ENCODE results near the gene ZNF213.
"Not testable (repeated sequence)": the region's sequence is repeated elsewhere in the genome, so short reads cannot be mapped to it uniquely, and the experiment has no call there.

Gene ZNF213

GRCh38 chr16:3179651-3180050 is 44.8 kb downstream of the ZNF213 start:
- H3K9me2 ChIP-seq (ENCODE audit: low read depth, low read length) = no peaks in the 10 kb centered on the region
- no peak overlapping the region for H3K9ac ChIP-seq (ENCODE audit: low read length)
- no peak overlapping the region for H3K4me3 ChIP-seq (ENCODE audit: low read depth, low read length, poor library complexity, severe bottlenecking)
- peaks cover 5% of the 10 kb centered on the region; the same call in 1 of the 2 replicates for H3K27me3 ChIP-seq (ENCODE audit: insufficient read depth, low read length)
- H3K4me1 ChIP-seq (ENCODE audit: insufficient read depth, low read length, severe bottlenecking) = no peaks in the 10 kb centered on the region
- H3K79me2 ChIP-seq (ENCODE audit: insufficient read depth, low read length) = no peaks in the 10 kb centered on the region
- H3K4me2 ChIP-seq (ENCODE audit: low read length) = no peak overlapping the region
- no peak overlapping the region for H3K27ac ChIP-seq (ENCODE audit: low read depth, low read length, poor library complexity, severe bottlenecking)
- H3K9me3 ChIP-seq (ENCODE audit: low read length) = 0 out of 2 replicates have a peak, but pooled peaks cover 2% of the 10 kb centered on the region
- H3F3A ChIP-seq (ENCODE audit: insufficient read depth, low read length) = no peaks in the 10 kb centered on the region
- no peaks in the 10 kb centered on the region for H4K20me1 ChIP-seq (ENCODE audit: insufficient read depth, low read length)
- H2AFZ ChIP-seq (ENCODE audit: low read length) = no peak overlapping the region
- TF ChIP-seq, protein P1, sequence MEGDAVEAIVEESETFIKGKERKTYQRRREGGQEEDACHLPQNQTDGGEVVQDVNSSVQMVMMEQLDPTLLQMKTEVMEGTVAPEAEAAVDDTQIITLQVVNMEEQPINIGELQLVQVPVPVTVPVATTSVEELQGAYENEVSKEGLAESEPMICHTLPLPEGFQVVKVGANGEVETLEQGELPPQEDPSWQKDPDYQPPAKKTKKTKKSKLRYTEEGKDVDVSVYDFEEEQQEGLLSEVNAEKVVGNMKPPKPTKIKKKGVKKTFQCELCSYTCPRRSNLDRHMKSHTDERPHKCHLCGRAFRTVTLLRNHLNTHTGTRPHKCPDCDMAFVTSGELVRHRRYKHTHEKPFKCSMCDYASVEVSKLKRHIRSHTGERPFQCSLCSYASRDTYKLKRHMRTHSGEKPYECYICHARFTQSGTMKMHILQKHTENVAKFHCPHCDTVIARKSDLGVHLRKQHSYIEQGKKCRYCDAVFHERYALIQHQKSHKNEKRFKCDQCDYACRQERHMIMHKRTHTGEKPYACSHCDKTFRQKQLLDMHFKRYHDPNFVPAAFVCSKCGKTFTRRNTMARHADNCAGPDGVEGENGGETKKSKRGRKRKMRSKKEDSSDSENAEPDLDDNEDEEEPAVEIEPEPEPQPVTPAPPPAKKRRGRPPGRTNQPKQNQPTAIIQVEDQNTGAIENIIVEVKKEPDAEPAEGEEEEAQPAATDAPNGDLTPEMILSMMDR (IDR thresholded peaks at IDR 0.05; ENCODE audit: low read length) = no peak
- no peaks in the 10 kb centered on the region for H3K36me3 ChIP-seq (ENCODE audit: insufficient read depth, low read length)

- H3K9me3 ChIP-seq (ENCODE audit: low read length) = 0 out of 2 replicates have a peak, but pooled peaks cover 2% of the 10 kb centered on the region
- TF ChIP-seq, protein P1 (IDR thresholded peaks at IDR 0.05; ENCODE audit: low read length) = no peak
- TF ChIP-seq EZH2 (IDR thresholded peaks at IDR 0.05; ENCODE audit: borderline replicate concordance, low read length) = no peak
- H3K27me3 ChIP-seq (ENCODE audit: insufficient read depth, low read length) = peaks cover 5% of the 10 kb centered on the region; the same call in 1 of the 2 replicates
- no peaks in the 10 kb centered on the region for H4K20me1 ChIP-seq (ENCODE audit: insufficient read depth, low read length)
- no peak overlapping the region for H3K9ac ChIP-seq (ENCODE audit: low read length)
- no peaks in the 10 kb centered on the region for H3K36me3 ChIP-seq (ENCODE audit: insufficient read depth, low read length)
- no peaks in the 10 kb centered on the region for H3K4me1 ChIP-seq (ENCODE audit: insufficient read depth, low read length, severe bottlenecking)
- no peak overlapping the region for H3K27ac ChIP-seq (ENCODE audit: low read depth, low read length, poor library complexity, severe bottlenecking)
- no peak overlapping the region for H2AFZ ChIP-seq (ENCODE audit: low read length)
- H3F3A ChIP-seq (ENCODE audit: insufficient read depth, low read length) = no peaks in the 10 kb centered on the region
- H3K4me3 ChIP-seq (ENCODE audit: low read depth, low read length, poor library complexity, severe bottlenecking) = no peak overlapping the region
- no peak overlapping the region for H3K4me2 ChIP-seq (ENCODE audit: low read length)
- H3K79me2 ChIP-seq (ENCODE audit: insufficient read depth, low read length) = no peaks in the 10 kb centered on the region
- H3K9me2 ChIP-seq (ENCODE audit: low read depth, low read length) = no peaks in the 10 kb centered on the region
These were observed 45.6 kb downstream of the ZNF213 start for GRCh38 chr16:3180445-3180878.

DNA sequence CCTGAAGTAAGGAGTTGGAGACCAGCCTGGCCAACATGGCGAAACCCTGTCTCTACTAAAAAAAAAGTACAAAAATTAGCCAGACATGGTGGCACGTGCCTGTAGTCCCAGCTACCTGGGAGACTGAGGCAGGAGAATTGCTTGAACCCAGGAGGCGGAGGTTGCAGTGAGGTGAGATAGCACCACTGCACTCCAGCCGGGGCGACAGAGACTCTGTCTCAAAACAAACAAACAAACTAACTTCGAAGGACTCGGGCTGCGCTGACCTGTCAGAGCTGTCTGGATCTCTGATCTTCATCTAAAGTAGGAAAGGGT is 47.4 kb downstream of the ZNF213 start:
- H3K4me1 ChIP-seq (ENCODE audit: insufficient read depth, low read length, severe bottlenecking); H3K4me2 ChIP-seq (ENCODE audit: low read length): not testable (repeated sequence)

GRCh38 chr16:3182608-3183444 is 48.0 kb downstream of the ZNF213 start:
- Histone ChIP-seq H3K4me2 (ENCODE audit: low read length) (no peak overlapping the region), H3K79me2 (ENCODE audit: insufficient read depth, low read length) (no peaks in the 10 kb centered on the region), H3K27ac (ENCODE audit: low read depth, low read length, poor library complexity, severe bottlenecking) (no peak overlapping the region), H3K9me2 (ENCODE audit: low read depth, low read length) (no peaks in the 10 kb centered on the region), H2AFZ (ENCODE audit: low read length) (no peak overlapping the region), H3K9me3 (ENCODE audit: low read length) (0 out of 2 replicates have a peak, but pooled peaks cover 2% of the 10 kb centered on the region), H3K27me3 (ENCODE audit: insufficient read depth, low read length) (peaks cover 5% of the 10 kb centered on the region; the same call in 1 of the 2 replicates), H3K36me3 (ENCODE audit: insufficient read depth, low read length) (no peaks in the 10 kb centered on the region), H4K20me1 (ENCODE audit: insufficient read depth, low read length) (no peaks in the 10 kb centered on the region), H3F3A (ENCODE audit: insufficient read depth, low read length) (no peaks in the 10 kb centered on the region), H3K4me3 (ENCODE audit: low read depth, low read length, poor library complexity, severe bottlenecking) (no peak overlapping the region), H3K9ac (ENCODE audit: low read length) (no peak overlapping the region), H3K4me1 (ENCODE audit: insufficient read depth, low read length, severe bottlenecking) (no peaks in the 10 kb centered on the region)
- TF ChIP-seq, protein P1 (IDR thresholded peaks at IDR 0.05; ENCODE audit: low read length) = no peak
- TF ChIP-seq EZH2 (IDR thresholded peaks at IDR 0.05; ENCODE audit: borderline replicate concordance, low read length) = no peak

More for the DNA sequence above, 47.4 kb downstream of the ZNF213 start:
- not testable (repeated sequence) for H3K4me3 ChIP-seq (ENCODE audit: low read depth, low read length, poor library complexity, severe bottlenecking); H3K36me3 ChIP-seq (ENCODE audit: insufficient read depth, low read length); H4K20me1 ChIP-seq (ENCODE audit: insufficient read depth, low read length); H3F3A ChIP-seq (ENCODE audit: insufficient read depth, low read length); H3K27me3 ChIP-seq (ENCODE audit: insufficient read depth, low read length); H3K9ac ChIP-seq (ENCODE audit: low read length); H3K27ac ChIP-seq (ENCODE audit: low read depth, low read length, poor library complexity, severe bottlenecking); H2AFZ ChIP-seq (ENCODE audit: low read length); H3K9me2 ChIP-seq (ENCODE audit: low read depth, low read length); H3K79me2 ChIP-seq (ENCODE audit: insufficient read depth, low read length); H3K9me3 ChIP-seq (ENCODE audit: low read length)

All from OCI-LY1 (cell line).